SK-N-SH treated with all-trans-retinoic acid at 6 μM for 48 hours (cell line): Measurements from ENCODE around the gene ZBTB5.

ENCODE experiments used
- CSDC2 ChIP-seq: fragments of 250-450 bp; sonication (Bioruptor Pico); IDR thresholded peaks from 2 replicates; pipeline ENCODE4 v1.5.0; 2020; ENCODE audit warnings: mild to moderate bottlenecking, moderate library complexity
- ZNF70 ChIP-seq: fragments of 450-650 bp; formaldehyde crosslinking; IDR thresholded peaks from 2 replicates; pipeline ENCODE4 v1.5.0; 2020; ENCODE audit warnings: mild to moderate bottlenecking, moderate library complexity
- TF ChIP-seq, protein P1 (sequence below): fragments of 250-450 bp; sonication (Bioruptor Pico); IDR thresholded peaks from 2 replicates; pipeline ENCODE4 v1.5.0; 2020; ENCODE audit warnings: mild to moderate bottlenecking, moderate library complexity

DNA sequence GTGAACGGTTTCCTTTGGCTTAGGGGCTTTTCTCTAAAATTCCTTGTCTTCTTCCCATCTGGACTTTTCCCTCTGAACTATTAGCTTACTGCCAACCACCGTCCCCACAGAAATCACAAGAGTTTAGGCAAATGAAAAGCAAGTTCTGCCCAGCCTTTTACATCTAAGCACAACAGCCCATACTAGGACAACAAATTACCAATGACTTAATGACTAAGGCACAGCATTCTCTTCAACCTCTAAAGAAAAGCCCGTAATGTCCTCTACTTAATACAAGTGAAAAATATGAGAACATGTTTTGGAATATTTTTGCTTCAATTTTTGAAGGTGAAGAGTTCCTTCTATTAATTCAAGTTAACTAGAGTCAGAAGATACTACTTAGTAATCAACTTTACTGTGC is 1.2 kb downstream of the ZBTB5 start:
- TF ChIP-seq, protein P1, sequence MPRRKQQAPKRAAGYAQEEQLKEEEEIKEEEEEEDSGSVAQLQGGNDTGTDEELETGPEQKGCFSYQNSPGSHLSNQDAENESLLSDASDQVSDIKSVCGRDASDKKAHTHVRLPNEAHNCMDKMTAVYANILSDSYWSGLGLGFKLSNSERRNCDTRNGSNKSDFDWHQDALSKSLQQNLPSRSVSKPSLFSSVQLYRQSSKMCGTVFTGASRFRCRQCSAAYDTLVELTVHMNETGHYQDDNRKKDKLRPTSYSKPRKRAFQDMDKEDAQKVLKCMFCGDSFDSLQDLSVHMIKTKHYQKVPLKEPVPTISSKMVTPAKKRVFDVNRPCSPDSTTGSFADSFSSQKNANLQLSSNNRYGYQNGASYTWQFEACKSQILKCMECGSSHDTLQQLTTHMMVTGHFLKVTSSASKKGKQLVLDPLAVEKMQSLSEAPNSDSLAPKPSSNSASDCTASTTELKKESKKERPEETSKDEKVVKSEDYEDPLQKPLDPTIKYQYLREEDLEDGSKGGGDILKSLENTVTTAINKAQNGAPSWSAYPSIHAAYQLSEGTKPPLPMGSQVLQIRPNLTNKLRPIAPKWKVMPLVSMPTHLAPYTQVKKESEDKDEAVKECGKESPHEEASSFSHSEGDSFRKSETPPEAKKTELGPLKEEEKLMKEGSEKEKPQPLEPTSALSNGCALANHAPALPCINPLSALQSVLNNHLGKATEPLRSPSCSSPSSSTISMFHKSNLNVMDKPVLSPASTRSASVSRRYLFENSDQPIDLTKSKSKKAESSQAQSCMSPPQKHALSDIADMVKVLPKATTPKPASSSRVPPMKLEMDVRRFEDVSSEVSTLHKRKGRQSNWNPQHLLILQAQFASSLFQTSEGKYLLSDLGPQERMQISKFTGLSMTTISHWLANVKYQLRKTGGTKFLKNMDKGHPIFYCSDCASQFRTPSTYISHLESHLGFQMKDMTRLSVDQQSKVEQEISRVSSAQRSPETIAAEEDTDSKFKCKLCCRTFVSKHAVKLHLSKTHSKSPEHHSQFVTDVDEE: no peak
- TF ChIP-seq ZNF70 (CRISPR knock-in tag) (no peak), CSDC2 (CRISPR knock-in tag) (no peak)
